ENCODE measurements around the gene PDK2.

PDK2 gene

GRCh38 chr17:50095626-50096037, 481 bp downstream of the PDK2 start:
- no peak for DNase-seq
- TF ChIP-seq GATA1 (IDR thresholded peaks at IDR 0.05; ENCODE audit: low read depth, low read length) (no peak), POLR2A (IDR thresholded peaks at IDR 0.05; ENCODE audit: low read length) (no peak)

GRCh38 chr17:50096092-50096491, 941 bp downstream of the PDK2 start:
- no peak for TF ChIP-seq POLR2A (IDR thresholded peaks at IDR 0.05; ENCODE audit: low read length)
- no peak for TF ChIP-seq GATA1 (IDR thresholded peaks at IDR 0.05; ENCODE audit: low read depth, low read length)
- DNase-seq, result no peak

GRCh38 chr17:50096758-50097157, 1.6 kb downstream of the PDK2 start:
- no peak for DNase-seq
- TF ChIP-seq POLR2A (IDR thresholded peaks at IDR 0.05; ENCODE audit: low read length) (no peak), GATA1 (IDR thresholded peaks at IDR 0.05; ENCODE audit: low read depth, low read length) (no peak)

- DNase-seq, result no peak
- no peak for TF ChIP-seq GATA1 (IDR thresholded peaks at IDR 0.05; ENCODE audit: low read depth, low read length)
- TF ChIP-seq POLR2A (IDR thresholded peaks at IDR 0.05; ENCODE audit: low read length), result no peak
Measured at GRCh38 chr17:50097455-50097854, 2.3 kb downstream of the PDK2 start.

GRCh38 chr17:50097926-50098325, 2.8 kb downstream of the PDK2 start:
- no peak for DNase-seq
- TF ChIP-seq GATA1 (IDR thresholded peaks at IDR 0.05; ENCODE audit: low read depth, low read length) (no peak), POLR2A (IDR thresholded peaks at IDR 0.05; ENCODE audit: low read length) (no peak)

- no peak for DNase-seq
- TF ChIP-seq POLR2A (IDR thresholded peaks at IDR 0.05; ENCODE audit: low read length), result no peak
- TF ChIP-seq GATA1 (IDR thresholded peaks at IDR 0.05; ENCODE audit: low read depth, low read length), result no peak
Measured at GRCh38 chr17:50098583-50098982, 3.4 kb downstream of the PDK2 start.

GRCh38 chr17:50099003-50099402, 3.9 kb downstream of the PDK2 start:
- DNase-seq, result no peak
- TF ChIP-seq GATA1 (IDR thresholded peaks at IDR 0.05; ENCODE audit: low read depth, low read length) (no peak), POLR2A (IDR thresholded peaks at IDR 0.05; ENCODE audit: low read length) (no peak)

- no peak for DNase-seq
- TF ChIP-seq POLR2A (IDR thresholded peaks at IDR 0.05; ENCODE audit: low read length) (no peak), GATA1 (IDR thresholded peaks at IDR 0.05; ENCODE audit: low read depth, low read length) (no peak)
Measured at GRCh38 chr17:50100480-50100883, 5.3 kb downstream of the PDK2 start.

GRCh38 chr17:50100921-50101345, 5.8 kb downstream of the PDK2 start:
- DNase-seq, result no peak
- no peak for TF ChIP-seq GATA1 (IDR thresholded peaks at IDR 0.05; ENCODE audit: low read depth, low read length)
- TF ChIP-seq POLR2A (IDR thresholded peaks at IDR 0.05; ENCODE audit: low read length), result no peak

- DNase-seq, result no peak
- TF ChIP-seq GATA1 (IDR thresholded peaks at IDR 0.05; ENCODE audit: low read depth, low read length), result no peak
- TF ChIP-seq POLR2A (IDR thresholded peaks at IDR 0.05; ENCODE audit: low read length), result no peak
Measured at GRCh38 chr17:50101346-50102163, 6.4 kb downstream of the PDK2 start.

- DNase-seq, result no peak
- TF ChIP-seq GATA1 (IDR thresholded peaks at IDR 0.05; ENCODE audit: low read depth, low read length), result no peak
- TF ChIP-seq POLR2A (IDR thresholded peaks at IDR 0.05; ENCODE audit: low read length), result no peak
Measured at GRCh38 chr17:50102164-50102991, 7.2 kb downstream of the PDK2 start.

GRCh38 chr17:50103252-50103651, 8.1 kb downstream of the PDK2 start:
- DNase-seq, result no peak
- TF ChIP-seq POLR2A (IDR thresholded peaks at IDR 0.05; ENCODE audit: low read length) (no peak), GATA1 (IDR thresholded peaks at IDR 0.05; ENCODE audit: low read depth, low read length) (no peak)

- DNase-seq, result no peak
- TF ChIP-seq POLR2A (IDR thresholded peaks at IDR 0.05; ENCODE audit: low read length) (no peak), GATA1 (IDR thresholded peaks at IDR 0.05; ENCODE audit: low read depth, low read length) (no peak)
Measured at GRCh38 chr17:50103941-50104340, 8.8 kb downstream of the PDK2 start.

GRCh38 chr17:50105811-50106210, 10.7 kb downstream of the PDK2 start:
- no peak for TF ChIP-seq POLR2A (IDR thresholded peaks at IDR 0.05; ENCODE audit: low read length)
- no peak for TF ChIP-seq GATA1 (IDR thresholded peaks at IDR 0.05; ENCODE audit: low read depth, low read length)
- no peak for DNase-seq

Measured in erythroblast (primary cell).